Measurements from ENCODE around the gene ZNF410. TPM values are rescaled to one million over a fixed set of nuclear protein-coding genes. Genes with fewer than 3 reads are reported as not detected.

Gene ZNF410
- total RNA-seq, 2 donors from 2014 or later: 34.2 to 40.7 TPM

DNA sequence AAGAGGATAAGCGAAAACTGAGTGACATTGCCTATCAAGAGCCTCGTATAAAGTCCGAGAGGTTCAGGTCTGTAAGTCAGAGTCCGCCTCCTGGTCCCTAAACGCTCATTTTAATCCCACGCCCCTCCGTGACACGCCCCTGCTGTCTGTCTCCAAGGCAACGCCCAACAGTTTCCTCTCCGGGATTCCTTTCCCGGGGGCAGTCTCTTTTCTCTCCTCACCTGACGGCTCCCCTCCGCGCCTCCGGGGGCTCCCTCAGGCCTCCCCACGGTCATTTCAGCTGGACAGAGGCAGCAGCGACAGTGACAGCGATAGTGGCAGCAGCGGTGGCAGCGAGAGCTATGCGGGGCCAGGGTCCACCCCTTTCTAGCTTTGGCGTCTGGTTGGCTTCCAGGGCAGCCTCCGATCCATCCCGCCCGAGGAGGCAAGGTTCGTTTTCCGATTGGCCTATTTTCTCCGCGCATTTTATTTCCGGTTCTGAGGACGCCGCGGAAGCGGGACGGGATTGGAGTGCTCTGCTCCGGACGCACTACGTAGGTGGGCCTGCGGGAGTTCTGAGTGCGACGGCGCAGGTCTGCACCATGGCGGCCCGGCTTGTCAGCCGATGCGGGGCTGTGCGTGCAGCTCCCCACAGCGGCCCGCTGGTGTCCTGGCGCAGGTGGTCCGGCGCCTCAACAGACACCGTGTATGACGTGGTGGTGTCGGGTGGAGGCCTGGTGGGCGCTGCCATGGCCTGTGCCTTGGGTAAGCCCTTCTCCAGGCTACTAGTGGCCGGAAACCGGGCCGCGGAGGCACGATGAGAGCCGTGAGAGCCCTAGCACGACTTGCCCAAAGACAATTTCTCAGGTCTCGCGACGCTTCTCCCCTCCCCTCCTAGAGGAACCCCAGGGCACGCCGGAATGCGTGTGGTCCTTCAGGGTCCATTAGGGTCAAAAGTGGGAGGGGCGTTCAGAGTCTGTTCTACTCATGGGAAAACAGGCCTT is 63.4 kb downstream of the ZNF410 start, which contains the start of the genes COQ6 and FAM161B:
Gene COQ6, plus strand, starts transcription at position 551 of the 983 bp plus-strand sequence. Its CDS starts 31 bp downstream, at position 582.
Gene FAM161B, minus strand, starts transcription at position 343 of the 983 bp plus-strand sequence. Its CDS starts 68 bp downstream, at position 275.
- Mint-ChIP-seq H3K9me3 (no peaks in the 10 kb centered on the region), H3K27me3 (ENCODE audit: insufficient read depth) (peaks cover 28% of the 10 kb centered on the region), H3K4me3 (peak within 1 kb of the TSS; percentile 84), H3K4me1 (peaks cover 2% of the 10 kb centered on the region), H3K36me3 (ENCODE audit: low read depth) (peaks cover 12% of the 10 kb centered on the region), H3K27ac (peak within 1 kb of the TSS; percentile 96)
- H3K9me3 ChIP-seq (ENCODE audit: control insufficient read depth, low read length): no peaks in the 10 kb centered on the region
- H3K9ac ChIP-seq (ENCODE audit: extremely low read depth, low read length, poor library complexity, severe bottlenecking): peak within 1 kb of the TSS; percentile 79
- peak within 1 kb of the TSS; percentile 92 for H3K27ac ChIP-seq (ENCODE audit: low read depth, low read length)
- H3K36me3 ChIP-seq (ENCODE audit: control insufficient read depth, insufficient read depth, low read length): peaks cover 9% of the 10 kb centered on the region
- H3K27me3 ChIP-seq (ENCODE audit: control insufficient read depth, insufficient read depth, low read length, poor library complexity, severe bottlenecking): peaks cover 32% of the 10 kb centered on the region
- TF ChIP-seq, protein P1, sequence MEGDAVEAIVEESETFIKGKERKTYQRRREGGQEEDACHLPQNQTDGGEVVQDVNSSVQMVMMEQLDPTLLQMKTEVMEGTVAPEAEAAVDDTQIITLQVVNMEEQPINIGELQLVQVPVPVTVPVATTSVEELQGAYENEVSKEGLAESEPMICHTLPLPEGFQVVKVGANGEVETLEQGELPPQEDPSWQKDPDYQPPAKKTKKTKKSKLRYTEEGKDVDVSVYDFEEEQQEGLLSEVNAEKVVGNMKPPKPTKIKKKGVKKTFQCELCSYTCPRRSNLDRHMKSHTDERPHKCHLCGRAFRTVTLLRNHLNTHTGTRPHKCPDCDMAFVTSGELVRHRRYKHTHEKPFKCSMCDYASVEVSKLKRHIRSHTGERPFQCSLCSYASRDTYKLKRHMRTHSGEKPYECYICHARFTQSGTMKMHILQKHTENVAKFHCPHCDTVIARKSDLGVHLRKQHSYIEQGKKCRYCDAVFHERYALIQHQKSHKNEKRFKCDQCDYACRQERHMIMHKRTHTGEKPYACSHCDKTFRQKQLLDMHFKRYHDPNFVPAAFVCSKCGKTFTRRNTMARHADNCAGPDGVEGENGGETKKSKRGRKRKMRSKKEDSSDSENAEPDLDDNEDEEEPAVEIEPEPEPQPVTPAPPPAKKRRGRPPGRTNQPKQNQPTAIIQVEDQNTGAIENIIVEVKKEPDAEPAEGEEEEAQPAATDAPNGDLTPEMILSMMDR (conservative IDR thresholded peaks at IDR 0.05): no peak
- WGBS, 2 experiments (ENCODE audit: insufficient coverage in 1 of 2, insufficient read length in 1 of 2): 0 to 1% methylated on average over 36 to 70 of the region's 70 CpGs
- H3K4me3 ChIP-seq (ENCODE audit: low read length): peak within 1 kb of the TSS; percentile 85
- no peaks in the 10 kb centered on the region for H3K4me1 ChIP-seq (ENCODE audit: control insufficient read depth, insufficient read depth, low read length)
- DNase-seq: peak; percentile 98

DNA sequence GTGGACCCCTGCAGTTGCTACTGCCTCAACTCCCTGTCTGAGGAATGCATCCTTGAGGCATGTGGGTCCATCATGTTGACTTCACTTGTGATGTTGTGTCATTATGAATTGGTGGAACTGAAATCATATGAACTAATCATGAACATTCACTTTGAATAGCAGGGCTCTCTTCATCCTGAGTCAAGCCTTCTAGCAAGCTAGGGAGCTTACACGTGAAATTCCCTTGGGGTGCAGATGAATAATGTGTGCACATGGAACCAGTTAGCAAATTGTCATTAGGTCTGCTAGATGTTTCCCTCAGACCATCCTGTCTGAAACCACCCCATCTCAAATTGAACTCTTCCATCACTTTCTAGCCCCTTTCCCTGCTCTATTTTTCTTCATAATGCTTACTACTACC is 67.1 kb downstream of the ZNF410 start:
- no peak for DNase-seq
- no peak overlapping the region for H3K27ac Mint-ChIP-seq
- TF ChIP-seq, protein P1 (conservative IDR thresholded peaks at IDR 0.05): no peak
- no peaks in the 10 kb centered on the region for H3K27me3 Mint-ChIP-seq (ENCODE audit: insufficient read depth)
- no peaks in the 10 kb centered on the region for H3K9me3 Mint-ChIP-seq
- no peaks in the 10 kb centered on the region for H3K9me3 ChIP-seq (ENCODE audit: control insufficient read depth, low read length)
- 100% methylated on average over 1 of the region's 1 CpG for WGBS, 2 experiments (ENCODE audit: insufficient coverage in 1 of 2, insufficient read length in 1 of 2)
- H3K27ac ChIP-seq (ENCODE audit: low read depth, low read length): no peak overlapping the region
- no peak overlapping the region for H3K9ac ChIP-seq (ENCODE audit: extremely low read depth, low read length, poor library complexity, severe bottlenecking)
- H3K4me1 ChIP-seq (ENCODE audit: control insufficient read depth, insufficient read depth, low read length): no peaks in the 10 kb centered on the region
- peaks cover 2% of the 10 kb centered on the region for H3K4me1 Mint-ChIP-seq
- peaks cover 33% of the 10 kb centered on the region for H3K36me3 Mint-ChIP-seq (ENCODE audit: low read depth)
- H3K27me3 ChIP-seq (ENCODE audit: control insufficient read depth, insufficient read depth, low read length, poor library complexity, severe bottlenecking): peaks cover under 1% of the 10 kb centered on the region
- no peak overlapping the region for H3K4me3 Mint-ChIP-seq
- peaks cover 34% of the 10 kb centered on the region for H3K36me3 ChIP-seq (ENCODE audit: control insufficient read depth, insufficient read depth, low read length)
- no peak overlapping the region for H3K4me3 ChIP-seq (ENCODE audit: low read length)

DNA sequence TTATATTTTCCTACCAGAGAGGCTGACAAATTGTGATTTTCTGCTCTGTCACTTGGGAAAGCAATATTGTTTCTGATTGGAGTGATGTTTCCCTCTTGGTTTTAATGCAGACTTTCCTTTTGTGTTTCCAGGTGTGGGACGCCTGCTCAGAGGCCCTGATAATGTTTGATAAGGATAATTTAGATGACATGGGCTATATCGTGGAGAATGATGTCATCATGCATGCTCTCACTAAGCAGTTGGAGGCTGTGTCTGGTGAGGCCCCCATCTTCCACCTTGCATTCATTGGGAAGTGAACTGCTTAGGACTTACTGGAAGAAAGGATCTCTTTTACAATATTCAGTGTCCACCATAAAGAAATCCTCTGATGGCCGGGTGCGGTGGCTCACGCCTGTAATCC is 69.0 kb downstream of the ZNF410 start:
- H3K27me3 ChIP-seq (ENCODE audit: control insufficient read depth, insufficient read depth, low read length, poor library complexity, severe bottlenecking): no peaks in the 10 kb centered on the region
- 92 to 94% methylated on average over 3 to 5 of the region's 5 CpGs for WGBS, 2 experiments (ENCODE audit: insufficient coverage in 1 of 2, insufficient read length in 1 of 2)
- no peaks in the 10 kb centered on the region for H3K4me1 Mint-ChIP-seq
- H3K9me3 ChIP-seq (ENCODE audit: control insufficient read depth, low read length): no peaks in the 10 kb centered on the region
- no peak overlapping the region for H3K4me3 ChIP-seq (ENCODE audit: low read length)
- peaks cover 44% of the 10 kb centered on the region for H3K36me3 ChIP-seq (ENCODE audit: control insufficient read depth, insufficient read depth, low read length)
- H3K9ac ChIP-seq (ENCODE audit: extremely low read depth, low read length, poor library complexity, severe bottlenecking): no peak overlapping the region
- no peak overlapping the region for H3K27ac Mint-ChIP-seq
- no peaks in the 10 kb centered on the region for H3K27me3 Mint-ChIP-seq (ENCODE audit: insufficient read depth)
- H3K4me3 Mint-ChIP-seq: no peak overlapping the region
- H3K4me1 ChIP-seq (ENCODE audit: control insufficient read depth, insufficient read depth, low read length): no peaks in the 10 kb centered on the region
- no peak for DNase-seq
- TF ChIP-seq, protein P1 (conservative IDR thresholded peaks at IDR 0.05): no peak
- peaks cover 49% of the 10 kb centered on the region for H3K36me3 Mint-ChIP-seq (ENCODE audit: low read depth)
- no peak overlapping the region for H3K27ac ChIP-seq (ENCODE audit: low read depth, low read length)
- H3K9me3 Mint-ChIP-seq: no peaks in the 10 kb centered on the region

Measured in endodermal cell (in vitro differentiated cells).